Activated CD8-positive, alpha-beta memory T cell treated with anti-CD3 and anti-CD28 coated beads, Interleukin-2, amount 50 U/mL, for 4 hours (primary cell): ENCODE data around the gene COQ2.

Source experiments
- DNase-seq: peaks from one replicate; pipeline ENCODE4 v3.0.0-alpha.2; 2020

COQ2 gene

GRCh38 chr4:83214079-83214478, 70.5 kb downstream of the COQ2 start:
- no peak for DNase-seq
